Cardiac fibroblast (primary cell): ENCODE data around the gene VARS2.

ENCODE experiments used
- DNase-seq, 2 donors: peaks; one replicate each; pipeline versions ENCODE4 v3.0.0 to v3.0.0-alpha.2; 2010; ENCODE audit warnings: low read depth in 2 of 2
- H3K4me3 ChIP-seq, 2 donors: replicated peaks in 1 of 2; 1 replicate in 1 of 2; 2 replicates in 1 of 2; pipeline ENCODE4 v1.5.1; 2011; ENCODE audit warnings: low read depth in 2 of 2, low read length in 2 of 2, mild to moderate bottlenecking in 2 of 2, moderate library complexity in 1 of 2
- TF ChIP-seq, protein P1 (sequence below): IDR thresholded peaks from one replicate; pipeline ENCODE4 v1.5.1; 2011; ENCODE audit warnings: low read depth, mild to moderate bottlenecking, low read length, inconsistent platforms

The VARS2 gene

DNA sequence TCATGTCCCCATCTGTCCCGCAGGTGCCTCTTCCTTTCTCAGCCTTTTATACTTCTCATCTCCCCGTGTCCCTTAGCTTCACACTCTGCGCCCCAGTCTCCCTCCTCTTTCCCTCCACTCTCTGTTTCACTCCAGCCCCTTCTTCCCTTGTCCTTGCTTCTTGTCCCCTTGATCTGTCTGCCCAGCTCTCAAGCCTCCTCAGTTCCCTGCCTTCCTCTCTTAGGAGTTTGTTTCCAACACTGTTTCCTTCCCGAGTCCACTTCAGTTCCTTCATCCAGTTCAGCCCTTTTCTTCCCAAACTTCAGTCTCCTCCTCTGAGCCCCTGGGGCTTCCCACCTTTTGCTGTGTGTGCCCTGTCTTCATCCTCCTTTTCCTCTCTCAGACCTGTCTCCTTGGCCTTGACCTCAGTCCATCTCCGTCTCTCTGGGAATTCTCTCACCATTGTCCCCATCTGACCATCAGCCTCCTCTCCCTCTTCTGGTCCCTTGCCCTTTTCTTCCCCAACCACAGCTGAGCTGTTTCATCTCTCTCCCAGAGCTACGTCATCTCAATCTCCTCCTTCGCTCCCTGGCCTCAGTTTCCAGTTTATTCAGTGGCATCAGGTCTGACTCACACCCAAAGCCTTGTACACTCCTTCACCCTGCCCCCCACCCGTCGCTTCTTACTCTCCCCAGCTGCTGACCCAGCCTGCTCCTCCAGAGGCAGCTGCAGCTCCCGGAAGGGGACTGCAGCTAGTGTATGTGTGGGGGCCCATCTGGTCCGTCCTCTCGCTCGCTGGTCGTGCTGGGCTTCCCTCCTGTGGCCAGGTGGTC is 32.4 kb upstream of the VARS2 start:
- TF ChIP-seq, protein P1, sequence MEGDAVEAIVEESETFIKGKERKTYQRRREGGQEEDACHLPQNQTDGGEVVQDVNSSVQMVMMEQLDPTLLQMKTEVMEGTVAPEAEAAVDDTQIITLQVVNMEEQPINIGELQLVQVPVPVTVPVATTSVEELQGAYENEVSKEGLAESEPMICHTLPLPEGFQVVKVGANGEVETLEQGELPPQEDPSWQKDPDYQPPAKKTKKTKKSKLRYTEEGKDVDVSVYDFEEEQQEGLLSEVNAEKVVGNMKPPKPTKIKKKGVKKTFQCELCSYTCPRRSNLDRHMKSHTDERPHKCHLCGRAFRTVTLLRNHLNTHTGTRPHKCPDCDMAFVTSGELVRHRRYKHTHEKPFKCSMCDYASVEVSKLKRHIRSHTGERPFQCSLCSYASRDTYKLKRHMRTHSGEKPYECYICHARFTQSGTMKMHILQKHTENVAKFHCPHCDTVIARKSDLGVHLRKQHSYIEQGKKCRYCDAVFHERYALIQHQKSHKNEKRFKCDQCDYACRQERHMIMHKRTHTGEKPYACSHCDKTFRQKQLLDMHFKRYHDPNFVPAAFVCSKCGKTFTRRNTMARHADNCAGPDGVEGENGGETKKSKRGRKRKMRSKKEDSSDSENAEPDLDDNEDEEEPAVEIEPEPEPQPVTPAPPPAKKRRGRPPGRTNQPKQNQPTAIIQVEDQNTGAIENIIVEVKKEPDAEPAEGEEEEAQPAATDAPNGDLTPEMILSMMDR, result no peak
- no peak overlapping the region for H3K4me3 ChIP-seq
- peak; percentile 35 to 51 for DNase-seq

DNA sequence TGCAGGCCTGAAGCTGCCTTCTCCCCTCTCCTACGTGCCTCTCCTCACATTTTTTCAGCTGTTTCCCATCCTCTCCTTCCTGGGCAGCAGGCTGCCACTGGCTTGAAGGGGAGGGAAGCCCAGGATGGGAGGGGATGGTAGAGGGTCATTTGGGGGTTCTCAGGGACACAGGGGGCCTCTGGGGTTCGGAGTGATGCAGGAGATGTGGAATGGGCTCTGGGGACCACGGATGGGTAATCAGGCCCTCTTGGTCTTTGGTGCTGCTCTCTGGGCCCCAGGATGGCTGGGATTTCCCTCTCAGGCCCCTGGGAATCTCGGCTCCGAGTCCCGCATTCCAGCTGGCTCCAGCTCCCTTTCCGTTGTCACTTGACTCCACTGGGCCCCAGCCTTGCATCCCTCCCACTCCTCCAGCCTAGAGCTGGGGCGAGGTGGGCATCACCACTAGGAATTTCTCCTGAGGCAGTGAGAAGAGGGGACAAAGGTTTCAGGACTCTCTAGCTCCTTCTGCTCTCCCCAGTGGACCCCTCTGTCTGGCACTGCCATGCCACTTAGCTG is 31.8 kb upstream of the VARS2 start:
- peak in 1 of 2 donors; percentile 26 for DNase-seq
- TF ChIP-seq, protein P1, result no peak
- no peak overlapping the region for H3K4me3 ChIP-seq

DNA sequence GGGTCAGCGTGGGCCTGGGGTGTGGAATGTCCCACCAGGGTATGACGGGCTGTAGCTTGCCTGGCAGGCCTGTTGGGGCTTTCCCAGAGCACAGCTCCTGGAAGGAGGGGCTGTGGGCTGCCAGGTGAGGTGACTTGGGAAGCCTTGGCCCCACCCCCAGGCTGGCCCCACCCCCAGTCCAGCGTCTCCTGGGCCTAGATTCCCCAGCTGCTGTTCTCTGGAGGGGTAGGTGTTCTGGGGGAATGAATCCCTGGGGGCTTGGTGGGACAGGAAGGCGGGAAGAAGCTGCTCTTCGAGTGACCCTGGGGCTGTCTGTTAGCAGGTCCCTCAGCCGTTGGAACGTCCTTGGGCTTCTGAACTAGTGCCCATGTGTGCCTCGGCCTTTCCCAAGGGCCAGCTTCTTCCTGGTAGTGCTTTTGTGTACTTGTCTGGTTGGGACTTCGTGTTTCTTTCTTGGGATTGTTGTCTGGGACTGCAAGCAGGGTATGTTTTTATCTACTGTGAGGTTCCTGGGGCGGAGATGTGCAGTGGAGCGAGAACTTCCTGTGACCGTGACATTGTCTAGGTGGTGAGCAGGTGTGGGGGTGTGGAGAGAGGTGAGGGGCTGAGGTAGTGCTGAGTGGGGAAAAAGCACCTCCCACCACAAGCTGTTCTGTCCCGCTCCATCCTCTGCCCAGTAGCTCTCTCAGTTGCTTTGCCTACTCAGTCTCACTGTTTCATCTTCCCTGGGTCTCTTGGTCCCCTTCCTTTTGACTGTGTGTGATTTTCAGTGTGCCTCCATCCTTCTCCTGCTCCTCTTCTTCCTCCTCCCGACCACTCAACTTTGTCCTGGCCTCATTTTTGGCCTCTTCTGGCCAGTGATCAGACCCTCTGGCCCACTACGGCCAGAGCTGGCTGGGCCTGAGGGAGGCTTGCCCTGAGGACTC is 31.0 kb upstream of the VARS2 start:
- no peak overlapping the region for H3K4me3 ChIP-seq
- no peak for DNase-seq
- TF ChIP-seq, protein P1, result no peak

DNA sequence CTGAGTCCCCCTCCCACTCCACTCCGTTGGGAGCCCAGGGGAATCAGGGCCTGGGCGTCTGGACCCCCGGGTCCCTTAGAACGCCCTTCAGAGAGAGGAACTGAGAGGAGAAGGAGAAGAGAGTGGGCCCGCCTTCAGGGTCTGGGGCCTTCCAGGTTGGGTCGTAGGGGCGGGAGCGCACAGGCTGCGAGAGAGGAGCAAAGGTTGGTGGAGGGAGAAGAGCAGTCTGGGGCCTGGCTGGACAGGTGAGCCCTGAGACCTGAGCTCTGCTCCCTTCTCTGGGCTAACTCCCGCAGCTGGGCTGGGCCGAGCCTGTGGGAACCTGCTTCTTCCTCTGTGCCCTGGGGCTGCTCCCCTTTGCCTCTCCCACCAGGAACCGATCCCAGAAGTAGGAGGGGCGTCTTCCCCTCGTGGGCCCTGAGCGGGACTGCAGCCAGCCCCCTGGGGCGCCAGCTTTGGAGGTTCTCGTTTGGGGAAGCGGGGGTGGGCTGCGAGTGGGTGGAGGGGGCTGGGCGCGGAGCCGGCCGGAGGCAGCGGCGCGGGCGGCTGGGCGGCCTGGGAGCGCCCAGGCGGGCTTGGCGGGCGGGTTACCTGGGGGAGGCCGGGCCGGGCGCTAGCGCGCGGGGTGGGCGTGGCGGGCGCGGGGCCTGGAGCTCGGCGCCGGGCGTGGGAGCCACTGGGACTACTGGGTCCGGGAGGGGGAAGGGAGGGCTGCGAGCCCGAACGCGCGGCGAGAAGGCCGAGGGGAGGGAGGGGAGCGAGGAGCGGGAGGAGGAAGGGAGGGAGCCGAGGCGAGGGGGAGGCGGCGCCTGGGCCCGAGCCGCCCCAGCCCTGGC is 30.1 kb upstream of the VARS2 start, which contains the start of gene DDR1:
DDR1 (plus strand) TSS at position 835 of the 836 bp plus-strand sequence. CDS start 4,211 bp downstream, outside the sequence.
- H3K4me3 ChIP-seq, result peak within 1 kb of the TSS; percentile 60 to 72
- TF ChIP-seq, protein P1, result no peak
- DNase-seq, result peak; percentile 34 to 87

DNA sequence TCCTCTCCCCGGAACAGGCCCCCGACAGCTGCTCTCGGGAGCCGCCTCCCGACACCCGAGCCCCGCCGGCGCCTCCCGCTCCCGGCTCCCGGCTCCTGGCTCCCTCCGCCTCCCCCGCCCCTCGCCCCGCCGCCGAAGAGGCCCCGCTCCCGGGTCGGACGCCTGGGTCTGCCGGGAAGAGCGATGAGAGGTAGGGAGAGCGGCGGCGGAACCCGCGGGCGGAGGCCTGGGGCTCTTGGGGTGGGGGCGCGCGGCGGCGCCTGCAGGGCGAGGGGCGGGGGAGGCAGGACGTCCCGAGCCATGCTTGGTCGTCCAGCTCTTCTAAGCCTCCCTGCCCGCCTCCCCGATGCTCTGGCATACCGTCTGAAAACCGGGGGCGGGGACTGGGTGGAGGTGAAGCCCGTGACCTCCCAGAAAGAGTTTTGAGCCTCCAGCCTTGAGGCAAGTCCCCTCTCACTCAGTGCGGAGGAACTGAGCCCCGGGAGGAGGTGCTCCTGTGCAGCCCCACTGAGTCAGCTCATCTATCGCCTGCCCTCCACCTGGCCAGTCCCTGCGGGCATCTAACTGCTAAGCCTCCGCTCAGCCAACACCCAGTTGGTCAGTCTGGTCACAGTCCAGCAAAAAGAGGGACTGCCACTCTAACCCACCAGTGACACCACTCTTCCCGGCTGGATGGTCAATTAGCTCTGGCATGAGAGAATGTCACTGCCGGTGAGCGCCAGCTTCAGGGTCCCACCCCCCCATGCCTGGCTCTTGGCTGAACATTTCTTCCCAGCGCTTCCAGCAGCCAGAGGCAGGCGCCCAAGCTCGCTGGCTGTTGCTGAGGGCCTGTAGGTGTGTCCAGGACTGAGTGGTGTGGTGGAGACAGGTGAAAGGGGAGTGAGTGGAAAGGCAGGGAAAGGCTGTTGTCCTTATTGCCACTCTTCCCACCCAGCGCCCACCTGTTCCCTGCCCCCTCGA is 29.2 kb upstream of the VARS2 start:
- DNase-seq, result peak; percentile 17 to 74
- TF ChIP-seq, protein P1, result no peak
- peak overlapping the region; percentile 60 to 72 for H3K4me3 ChIP-seq
